Retina (tissue), 1 donor: ENCODE measurements around the gene ABHD17C.
"Not testable (repeated sequence)": the region's sequence is repeated elsewhere in the genome, so short reads cannot be mapped to it uniquely, and the experiment has no call there.

Experiments used
- DNase-seq: peaks from one replicate; pipeline ENCODE4 v3.0.0-alpha.2; 2016

ABHD17C gene

GRCh38 chr15:80732818-80733217 lies 37.7 kb downstream of the ABHD17C start:
- DNase-seq: no peak

GRCh38 chr15:80733460-80733859 lies 38.4 kb downstream of the ABHD17C start:
- DNase-seq: no peak

- no peak for DNase-seq
Observed at GRCh38 chr15:80735344-80735743, 40.2 kb downstream of the ABHD17C start.

- DNase-seq: no peak
Observed at GRCh38 chr15:80736560-80736959, 41.5 kb downstream of the ABHD17C start.

GRCh38 chr15:80739919-80740318 lies 44.8 kb downstream of the ABHD17C start:
- no peak for DNase-seq

- DNase-seq: no peak
Observed at GRCh38 chr15:80742081-80742480, 47.0 kb downstream of the ABHD17C start.

- no peak for DNase-seq
Observed at GRCh38 chr15:80743189-80743833, 48.2 kb downstream of the ABHD17C start.

GRCh38 chr15:80744415-80744814 lies 49.3 kb downstream of the ABHD17C start:
- no peak for DNase-seq

- DNase-seq: no peak
Observed at GRCh38 chr15:80744826-80745225, 49.7 kb downstream of the ABHD17C start.

GRCh38 chr15:80745888-80746287 lies 50.8 kb downstream of the ABHD17C start:
- DNase-seq: no peak

GRCh38 chr15:80747317-80748053 lies 52.4 kb downstream of the ABHD17C start:
- DNase-seq: no peak

GRCh38 chr15:80749589-80749988 lies 54.5 kb downstream of the ABHD17C start:
- no peak for DNase-seq

GRCh38 chr15:80750575-80750974 lies 55.5 kb downstream of the ABHD17C start:
- DNase-seq: no peak

GRCh38 chr15:80752204-80752603 lies 57.1 kb downstream of the ABHD17C start:
- DNase-seq: no peak

- DNase-seq: no peak
Observed at GRCh38 chr15:80753161-80753560, 58.1 kb downstream of the ABHD17C start.

GRCh38 chr15:80754014-80754413 lies 58.9 kb downstream of the ABHD17C start:
- DNase-seq: no peak

GRCh38 chr15:80755885-80756284 lies 60.8 kb downstream of the ABHD17C start:
- DNase-seq: no peak

- DNase-seq: no peak
Observed at GRCh38 chr15:80758130-80758745, 63.1 kb downstream of the ABHD17C start.

- DNase-seq: no peak
Observed at GRCh38 chr15:80760960-80761359, 65.8 kb downstream of the ABHD17C start.

GRCh38 chr15:80761754-80762153 lies 66.6 kb downstream of the ABHD17C start:
- no peak for DNase-seq

GRCh38 chr15:80763235-80763634 lies 68.1 kb downstream of the ABHD17C start:
- not testable (repeated sequence) for DNase-seq

- no peak for DNase-seq
Observed at GRCh38 chr15:80764535-80764934, 69.4 kb downstream of the ABHD17C start.

- no peak for DNase-seq
Observed at GRCh38 chr15:80766275-80766674, 71.2 kb downstream of the ABHD17C start.

- no peak for DNase-seq
Observed at GRCh38 chr15:80768158-80768557, 73.0 kb downstream of the ABHD17C start.
